Measurements from ENCODE around the gene SIPA1.
"Not testable (repeated sequence)": the region's sequence is repeated elsewhere in the genome, so short reads cannot be mapped to it uniquely, and the experiment has no call there.

The SIPA1 gene

GRCh38 chr11:65644837-65645236 is 6.9 kb downstream of the SIPA1 start:
- no peak for DNase-seq

- DNase-seq: no peak
Observed at GRCh38 chr11:65645710-65646109, 7.8 kb downstream of the SIPA1 start.

- DNase-seq: no peak
Observed at GRCh38 chr11:65646288-65646957, 8.5 kb downstream of the SIPA1 start.

GRCh38 chr11:65646958-65647701 is 9.2 kb downstream of the SIPA1 start:
- DNase-seq: no peak

- no peak for DNase-seq
Observed at GRCh38 chr11:65648997-65649493, 11.1 kb downstream of the SIPA1 start.

- no peak for DNase-seq
Observed at GRCh38 chr11:65649656-65650546, 12.0 kb downstream of the SIPA1 start.

GRCh38 chr11:65650547-65651338 is 12.8 kb downstream of the SIPA1 start:
- no peak for DNase-seq

- DNase-seq: no peak
Observed at GRCh38 chr11:65651339-65651588, 13.4 kb downstream of the SIPA1 start.

- DNase-seq: no peak
Observed at GRCh38 chr11:65651589-65652510, 13.9 kb downstream of the SIPA1 start.

GRCh38 chr11:65652511-65653228 is 14.8 kb downstream of the SIPA1 start:
- peak; percentile 97 for DNase-seq

- DNase-seq: no peak
Observed at GRCh38 chr11:65653229-65654225, 15.6 kb downstream of the SIPA1 start.

GRCh38 chr11:65654375-65655349 is 16.8 kb downstream of the SIPA1 start:
- DNase-seq: no peak

- no peak for DNase-seq
Observed at GRCh38 chr11:65655570-65656332, 17.9 kb downstream of the SIPA1 start.

- DNase-seq: no peak
Observed at GRCh38 chr11:65657426-65657825, 19.5 kb downstream of the SIPA1 start.

- DNase-seq: no peak
Observed at GRCh38 chr11:65658174-65659021, 20.5 kb downstream of the SIPA1 start.

- no peak for DNase-seq
Observed at GRCh38 chr11:65660038-65660437, 22.1 kb downstream of the SIPA1 start.

GRCh38 chr11:65660908-65661307 is 23.0 kb downstream of the SIPA1 start:
- DNase-seq: not testable (repeated sequence)
